Chondrocyte (in vitro differentiated cells): Measurements from ENCODE around the gene CLIC4. TPM values are rescaled to one million over a fixed set of nuclear protein-coding genes. Genes with fewer than 3 reads are reported as not detected.
A peak's percentile ranks its signal among the peaks of the same experiment; 100 is the strongest.

Source experiments
- DNase-seq: peaks from one replicate; pipeline ENCODE4 v3.0.0; 2021; ENCODE audit warnings: mixed read lengths, low spot score
- H3K27ac Mint-ChIP-seq: one replicate; pipeline ENCODE4 v1.8.0; 2021; ENCODE audit warnings: mild to moderate bottlenecking, moderate library complexity, mixed read lengths; ENCODE audit not compliant: unreplicated experiment
- H3K27me3 Mint-ChIP-seq: 2 replicates; pipeline ENCODE4 v1.8.0; 2021; ENCODE audit warnings: low read depth, mixed read lengths
- H3K36me3 Mint-ChIP-seq: 2 replicates; pipeline ENCODE4 v1.8.0; 2021; ENCODE audit warnings: low read depth, mixed read lengths
- H3K4me1 Mint-ChIP-seq: 2 replicates; pipeline ENCODE4 v1.8.0; 2021; ENCODE audit warnings: low read depth, mild to moderate bottlenecking, mixed read lengths
- H3K4me3 Mint-ChIP-seq: one replicate; pipeline ENCODE4 v1.8.0; 2021; ENCODE audit warnings: mild to moderate bottlenecking, moderate library complexity, mixed read lengths; ENCODE audit not compliant: unreplicated experiment
- H3K9me3 Mint-ChIP-seq: 2 replicates; pipeline ENCODE4 v1.8.0; 2021; ENCODE audit warnings: low read depth, mixed read lengths
- CTCF ChIP-seq: fragments of 200-600 bp; sonication (generic); IDR thresholded peaks from 2 replicates; pipeline ENCODE4 v1.5.0; 2021; ENCODE audit warnings: antibody characterized with exemption, mild to moderate bottlenecking, moderate library complexity
- total RNA-seq: library from RNA; stranded (reverse); gene quantifications from 3 replicates; pipeline ENCODE4 v1.2.1, GENCODE V29; 2021

The CLIC4 gene
- total RNA-seq, 1 donor from 2014 or later, result 411 TPM

DNA sequence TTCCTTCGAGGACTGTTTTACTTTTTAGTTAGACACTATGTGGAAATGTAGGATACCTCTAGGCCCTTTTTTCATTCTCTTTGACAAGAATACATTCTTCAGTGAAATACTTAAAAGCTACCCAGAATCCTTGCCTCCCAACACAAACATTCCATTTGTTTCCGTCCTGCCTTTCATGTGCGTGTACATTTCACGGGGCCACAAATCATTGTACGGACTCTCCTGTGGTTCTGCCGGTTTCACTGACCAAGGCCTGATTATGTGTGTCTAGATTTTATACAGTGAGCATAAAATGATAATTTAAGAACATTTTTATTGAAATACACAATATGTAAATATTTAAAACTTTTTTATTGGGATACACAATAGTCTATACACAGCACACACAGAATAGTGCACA, 108.4 kb downstream of the CLIC4 start:
- TF ChIP-seq CTCF, result no peak

DNA sequence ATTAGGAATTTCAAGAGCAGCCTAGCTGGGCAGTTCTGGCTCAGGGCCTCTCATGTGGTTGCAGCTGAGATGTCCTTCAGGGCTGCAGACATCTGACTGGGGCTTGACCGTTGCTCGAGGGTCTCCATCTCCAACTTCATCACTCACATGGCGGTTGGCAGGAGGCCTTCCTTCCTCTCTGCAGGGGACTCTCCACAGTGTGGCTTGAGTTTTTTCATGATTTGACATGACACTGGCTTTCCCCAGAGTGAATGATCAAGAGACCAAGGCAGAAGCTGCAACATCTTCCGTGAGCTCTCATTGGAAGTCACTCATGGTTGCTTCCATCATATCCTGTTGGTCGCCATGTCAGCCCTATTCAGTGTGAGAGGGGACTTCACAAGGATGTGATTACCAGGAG, 110.2 kb downstream of the CLIC4 start:
- no peaks in the 10 kb centered on the region for H3K36me3 Mint-ChIP-seq
- H3K27ac Mint-ChIP-seq, result no peak overlapping the region
- H3K4me3 Mint-ChIP-seq, result no peak overlapping the region
- H3K27me3 Mint-ChIP-seq, result no peaks in the 10 kb centered on the region
- H3K9me3 Mint-ChIP-seq, result no peaks in the 10 kb centered on the region
- TF ChIP-seq CTCF, result no peak
- peaks cover 7% of the 10 kb centered on the region for H3K4me1 Mint-ChIP-seq
- no peak for DNase-seq

More for the DNA sequence above, 108.4 kb downstream of the CLIC4 start:
- no peak for DNase-seq
- no peaks in the 10 kb centered on the region for H3K9me3 Mint-ChIP-seq
- H3K4me1 Mint-ChIP-seq, result peaks cover 22% of the 10 kb centered on the region
- no peaks in the 10 kb centered on the region for H3K27me3 Mint-ChIP-seq
- H3K36me3 Mint-ChIP-seq, result no peaks in the 10 kb centered on the region
- H3K27ac Mint-ChIP-seq, result peak overlapping the region; percentile 11
- no peak overlapping the region for H3K4me3 Mint-ChIP-seq

DNA sequence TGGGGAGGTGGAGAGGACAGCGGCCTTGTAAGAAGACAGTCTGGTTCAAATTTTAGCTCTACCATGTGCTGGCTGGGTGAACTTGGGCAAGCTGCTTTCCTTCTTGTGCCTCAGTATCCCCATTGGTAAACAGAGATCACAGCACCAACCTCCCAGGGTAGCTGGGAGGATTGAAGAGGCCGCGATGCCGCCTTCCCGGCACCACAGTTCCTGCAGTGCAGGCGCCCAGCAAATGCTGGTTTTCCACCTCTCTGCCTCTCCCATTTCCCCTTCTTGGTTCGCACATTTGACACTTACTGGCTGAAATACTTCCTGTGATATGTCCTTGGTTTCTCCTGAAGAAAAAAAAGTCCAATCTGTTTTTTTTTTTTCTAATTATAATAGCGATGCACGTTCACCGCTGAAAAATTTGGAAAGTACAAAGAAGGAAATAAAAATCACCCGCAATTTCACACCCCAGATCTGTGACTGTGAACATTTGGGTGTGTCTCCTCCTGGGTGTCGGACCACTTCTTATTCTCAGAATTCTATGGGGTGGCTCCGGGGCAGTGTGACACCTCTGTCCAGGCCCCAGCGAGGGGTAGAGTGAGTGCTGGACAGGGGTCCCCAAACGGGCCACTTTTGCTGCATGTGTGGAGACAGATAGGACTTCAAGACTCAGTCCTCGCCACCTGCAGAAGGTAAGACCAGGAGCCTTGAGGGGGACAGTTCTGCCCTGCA, 111.7 kb downstream of the CLIC4 start:
- no peaks in the 10 kb centered on the region for H3K36me3 Mint-ChIP-seq
- H3K27me3 Mint-ChIP-seq, result no peaks in the 10 kb centered on the region
- H3K27ac Mint-ChIP-seq, result no peak overlapping the region
- no peak for DNase-seq
- H3K9me3 Mint-ChIP-seq, result no peaks in the 10 kb centered on the region
- no peak for TF ChIP-seq CTCF
- peaks cover 7% of the 10 kb centered on the region for H3K4me1 Mint-ChIP-seq
- H3K4me3 Mint-ChIP-seq, result no peak overlapping the region

GRCh38 chr1:24857507-24858133, 112.4 kb downstream of the CLIC4 start:
- H3K27ac Mint-ChIP-seq, result no peak overlapping the region
- no peaks in the 10 kb centered on the region for H3K36me3 Mint-ChIP-seq
- no peak for DNase-seq
- TF ChIP-seq CTCF, result peak; percentile 24
- no peaks in the 10 kb centered on the region for H3K9me3 Mint-ChIP-seq
- peaks cover 7% of the 10 kb centered on the region for H3K4me1 Mint-ChIP-seq
- no peak overlapping the region for H3K4me3 Mint-ChIP-seq
- no peaks in the 10 kb centered on the region for H3K27me3 Mint-ChIP-seq

GRCh38 chr1:24858277-24858676, 113.0 kb downstream of the CLIC4 start:
- Mint-ChIP-seq H3K4me3 (no peak overlapping the region), H3K36me3 (no peaks in the 10 kb centered on the region), H3K4me1 (peaks cover 5% of the 10 kb centered on the region), H3K27me3 (no peaks in the 10 kb centered on the region), H3K9me3 (no peaks in the 10 kb centered on the region), H3K27ac (no peak overlapping the region)
- no peak for TF ChIP-seq CTCF
- DNase-seq, result no peak
